ENCODE data around the gene COL9A2. TPM values are rescaled to one million over a fixed set of nuclear protein-coding genes. Genes with fewer than 3 reads are reported as not detected.

The COL9A2 gene
- total RNA-seq: 10 to 100 TPM in 1 of 4 donors, 1 to 10 TPM in 3; 2.0 to 27.0 (median 4.8) TPM

DNA sequence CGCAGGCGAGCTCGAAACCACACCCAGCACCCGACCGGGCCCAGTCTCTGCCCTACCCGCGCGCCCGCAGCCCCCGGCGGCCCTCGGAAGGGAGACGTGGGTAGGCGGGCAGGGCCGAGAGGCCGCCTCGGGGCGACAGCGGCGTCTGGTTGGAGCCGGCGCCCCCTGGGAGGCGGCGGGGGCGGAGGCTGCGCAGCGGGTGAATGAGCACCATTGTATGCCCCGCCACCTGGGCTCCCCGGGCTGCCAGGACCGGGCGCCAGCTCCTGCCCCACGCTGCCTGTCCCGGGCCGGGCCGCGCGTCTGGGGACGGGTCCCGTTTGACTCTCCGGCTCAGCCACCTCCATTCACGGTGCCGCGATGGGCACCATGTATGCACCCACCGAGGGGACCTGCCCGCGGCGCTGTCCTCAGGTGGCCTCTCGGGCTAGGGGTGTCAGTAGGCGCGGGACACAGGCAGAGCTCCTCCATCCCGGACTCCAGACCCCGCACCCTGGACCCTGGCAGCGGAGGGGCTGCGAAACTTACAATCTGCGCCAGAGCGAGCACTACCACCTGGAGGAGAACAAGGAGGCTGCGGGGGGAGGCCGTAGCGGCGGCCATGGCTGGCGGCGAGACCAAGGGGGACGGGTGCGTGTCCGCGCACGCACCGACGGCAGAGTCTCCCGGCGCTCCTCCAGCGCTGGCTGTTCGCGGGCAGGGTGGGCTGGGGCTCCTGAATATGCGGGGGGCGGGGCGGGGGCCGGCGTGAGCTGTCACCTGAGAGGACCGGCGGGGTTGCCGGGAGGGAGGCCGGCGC is at the start of gene COL9A2:
TSS of gene COL9A2 (minus strand) at position 692 of the 799 bp plus-strand sequence. CDS start at position 603, 89 bp downstream.
- H3K27ac ChIP-seq: no peak within 1 kb of the TSS
- no peak for DNase-seq
- intact Hi-C loops (cut with DNase I; ENCODE audit: low total_unique reads): loop anchor here (10.0 kb wide), 1 partner anchor 162 kb away; no protein-coding TSS in a partner anchor

GRCh38 chr1:40363721-40364120 is 46.6 kb upstream of the COL9A2 start:
- H3K4me3 ChIP-seq: no peak overlapping the region
- H3K27me3 ChIP-seq: no peaks in the 10 kb centered on the region
- intact Hi-C loops (cut with DNase I; ENCODE audit: low total_unique reads): no loop called here
- no peaks in the 10 kb centered on the region for H3K9me3 ChIP-seq
- H3K36me3 ChIP-seq: no peaks in the 10 kb centered on the region
- no peak for TF ChIP-seq CTCF (IDR thresholded peaks at IDR 0.05)
- H3K27ac ChIP-seq: no peak overlapping the region
- H3K4me1 ChIP-seq: no peaks in the 10 kb centered on the region
- no peak for DNase-seq

More for the DNA sequence above, at the start of gene COL9A2:
- Histone ChIP-seq H3K4me1 (peaks cover 0 to 7% of the 10 kb centered on the region in 2 donors), H3K9me3 (no peaks in the 10 kb centered on the region), H3K36me3 (no peaks in the 10 kb centered on the region), H3K27me3 (peaks cover 0 to 7% of the 10 kb centered on the region in 2 donors), H3K4me3 (peak within 1 kb of the TSS in 1 of 2 donors; percentile 27)
- TF ChIP-seq POLR2A (IDR thresholded peaks at IDR 0.05) (no peak), CTCF (IDR thresholded peaks at IDR 0.05) (no peak)

DNA sequence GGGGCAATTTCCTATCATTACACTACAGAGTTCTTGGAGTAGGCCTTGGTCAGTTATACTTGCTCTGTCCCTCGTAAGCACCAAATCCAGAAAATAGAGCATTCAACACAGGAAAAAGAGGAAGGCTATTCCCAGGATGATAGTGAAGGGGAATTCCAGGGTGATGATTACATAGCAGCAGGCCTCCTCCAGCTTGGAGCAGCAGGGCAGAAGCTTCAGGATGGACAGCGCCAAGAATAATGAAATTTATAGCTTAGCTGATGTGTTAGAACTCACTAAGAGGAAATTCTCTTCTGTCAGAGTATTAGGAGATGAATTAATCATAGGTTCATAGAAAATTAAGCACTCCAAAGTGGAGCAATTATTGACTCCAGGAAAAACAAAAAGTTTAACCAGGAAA is 45.6 kb upstream of the COL9A2 start:
- no peaks in the 10 kb centered on the region for H3K36me3 ChIP-seq
- no peaks in the 10 kb centered on the region for H3K27me3 ChIP-seq
- intact Hi-C loops (cut with DNase I; ENCODE audit: low total_unique reads): no loop called here
- DNase-seq: no peak
- no peaks in the 10 kb centered on the region for H3K9me3 ChIP-seq
- TF ChIP-seq CTCF (IDR thresholded peaks at IDR 0.05): no peak
- no peak for TF ChIP-seq POLR2A (IDR thresholded peaks at IDR 0.05)
- H3K27ac ChIP-seq: peak overlapping the region; percentile 50 to 58
- no peaks in the 10 kb centered on the region for H3K4me1 ChIP-seq
- H3K4me3 ChIP-seq: no peak overlapping the region

GRCh38 chr1:40362199-40362598 is 45.1 kb upstream of the COL9A2 start:
- no peak for DNase-seq
- Histone ChIP-seq H3K4me3 (no peak overlapping the region), H3K9me3 (no peaks in the 10 kb centered on the region), H3K27me3 (no peaks in the 10 kb centered on the region), H3K4me1 (no peaks in the 10 kb centered on the region), H3K27ac (peak overlapping the region; percentile 50 to 58), H3K36me3 (no peaks in the 10 kb centered on the region)
- intact Hi-C loops (cut with DNase I; ENCODE audit: low total_unique reads): no loop called here
- no peak for TF ChIP-seq CTCF (IDR thresholded peaks at IDR 0.05)
- no peak for TF ChIP-seq POLR2A (IDR thresholded peaks at IDR 0.05)

DNA sequence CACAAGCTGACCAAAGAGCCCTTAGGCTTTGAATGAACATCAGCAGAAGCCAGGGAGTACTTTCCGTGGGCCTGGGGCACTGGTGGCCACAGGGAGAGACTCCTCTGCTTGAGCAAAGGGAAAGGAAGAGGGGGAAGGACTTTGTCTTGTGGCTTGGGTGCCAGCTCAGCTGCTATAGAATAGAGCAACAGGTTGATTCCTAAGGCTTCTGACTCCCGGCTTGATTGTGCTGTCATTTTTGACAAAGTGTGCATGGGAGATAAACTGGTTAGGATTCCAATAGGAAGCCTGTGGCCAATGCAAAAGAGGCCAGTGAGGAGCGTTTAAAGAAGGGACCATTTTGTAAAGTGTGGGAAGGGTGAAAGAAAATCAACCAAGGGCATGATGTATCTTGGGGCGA is 44.6 kb upstream of the COL9A2 start:
- no peaks in the 10 kb centered on the region for H3K27me3 ChIP-seq
- no peak for DNase-seq
- H3K9me3 ChIP-seq: no peaks in the 10 kb centered on the region
- intact Hi-C loops (cut with DNase I; ENCODE audit: low total_unique reads): no loop called here
- TF ChIP-seq CTCF (IDR thresholded peaks at IDR 0.05) (no peak), POLR2A (IDR thresholded peaks at IDR 0.05) (no peak)
- H3K36me3 ChIP-seq: no peaks in the 10 kb centered on the region
- no peaks in the 10 kb centered on the region for H3K4me1 ChIP-seq
- no peak overlapping the region for H3K27ac ChIP-seq
- H3K4me3 ChIP-seq: no peak overlapping the region

Measured in uterus (tissue), 4 donors.